ENCODE measurements around the gene C1orf226.

C1orf226 gene

GRCh38 chr1:162365284-162366020 lies 16.1 kb upstream of the C1orf226 start:
- no peak for DNase-seq (ENCODE audit: low read depth)

GRCh38 chr1:162366149-162366548 lies 15.4 kb upstream of the C1orf226 start:
- no peak for DNase-seq (ENCODE audit: low read depth)

- no peak for DNase-seq (ENCODE audit: low read depth)
These were observed 14.9 kb upstream of the C1orf226 start for GRCh38 chr1:162366671-162367070.

- DNase-seq (ENCODE audit: low read depth): no peak
These were observed 14.5 kb upstream of the C1orf226 start for GRCh38 chr1:162367073-162367472.

- DNase-seq (ENCODE audit: low read depth): no peak
These were observed 13.8 kb upstream of the C1orf226 start for GRCh38 chr1:162367772-162368171.

- DNase-seq (ENCODE audit: low read depth): no peak
These were observed 13.1 kb upstream of the C1orf226 start for GRCh38 chr1:162368451-162368850.

- DNase-seq (ENCODE audit: low read depth): no peak
These were observed 12.0 kb upstream of the C1orf226 start for GRCh38 chr1:162369571-162369970.

- DNase-seq (ENCODE audit: low read depth): no peak
These were observed 11.4 kb upstream of the C1orf226 start for GRCh38 chr1:162370161-162370560.

- no peak for DNase-seq (ENCODE audit: low read depth)
These were observed 10.8 kb upstream of the C1orf226 start for GRCh38 chr1:162370721-162371120.

GRCh38 chr1:162371611-162372010 lies 9.9 kb upstream of the C1orf226 start:
- DNase-seq (ENCODE audit: low read depth): no peak

- no peak for DNase-seq (ENCODE audit: low read depth)
These were observed 9.1 kb upstream of the C1orf226 start for GRCh38 chr1:162372159-162373071.

- no peak for DNase-seq (ENCODE audit: low read depth)
These were observed 8.5 kb upstream of the C1orf226 start for GRCh38 chr1:162373072-162373427.

- no peak for DNase-seq (ENCODE audit: low read depth)
These were observed 7.8 kb upstream of the C1orf226 start for GRCh38 chr1:162373541-162374260.

GRCh38 chr1:162374406-162374805 lies 7.1 kb upstream of the C1orf226 start:
- no peak for DNase-seq (ENCODE audit: low read depth)

GRCh38 chr1:162375463-162375862 lies 6.1 kb upstream of the C1orf226 start:
- no peak for DNase-seq (ENCODE audit: low read depth)

- no peak for DNase-seq (ENCODE audit: low read depth)
These were observed 4.8 kb upstream of the C1orf226 start, which contains the start of gene SPATA46 for GRCh38 chr1:162376691-162377090. Gene SPATA46, minus strand, starts transcription at chr1:162376854. Its CDS starts 64 bp downstream, at chr1:162376790.

GRCh38 chr1:162380061-162380846 lies 1.3 kb upstream of the C1orf226 start:
- no peak for DNase-seq (ENCODE audit: low read depth)

- DNase-seq (ENCODE audit: low read depth): no peak
These were observed 618 bp downstream of the C1orf226 start for GRCh38 chr1:162381941-162382750.

- no peak for DNase-seq (ENCODE audit: low read depth)
These were observed 1.6 kb downstream of the C1orf226 start for GRCh38 chr1:162383091-162383490.

GRCh38 chr1:162383516-162383915 lies 2.0 kb downstream of the C1orf226 start:
- no peak for DNase-seq (ENCODE audit: low read depth)

- DNase-seq (ENCODE audit: low read depth): no peak
These were observed 2.6 kb downstream of the C1orf226 start for GRCh38 chr1:162384116-162384515.

Measured in activated T-cell treated with anti-CD3 and anti-CD28 coated beads for 48 hours (primary cell).